Gastroesophageal sphincter (tissue), 4 donors: ENCODE data around the gene DCBLD2. TPM values are rescaled to one million over a fixed set of nuclear protein-coding genes. Genes with fewer than 3 reads are reported as not detected.

Source experiments
- ATAC-seq: fragments of 150-250 bp; one replicate; pipeline ENCODE4 v1.9.1; 2016; ENCODE audit warnings: mild to moderate bottlenecking, moderate library complexity
- H3K27ac ChIP-seq, 4 donors: fragments of 200-600 bp; sonication (generic) in 3 of 4; 1 replicate in 3 of 4; 2 replicates in 1 of 4; pipeline ENCODE4 v1.5.1; 2016 to 2019
- H3K27me3 ChIP-seq: fragments of 200-600 bp; sonication (generic); one replicate; pipeline ENCODE4 v1.5.1; 2019
- H3K36me3 ChIP-seq, 2 donors: fragments of 200-600 bp; sonication (generic); one replicate each; pipeline ENCODE4 v1.5.1; 2019; ENCODE audit warnings: control low read depth in 1 of 2
- H3K4me1 ChIP-seq, 3 donors: fragments of 200-600 bp; sonication (generic); 1 replicate in 2 of 3; 2 replicates in 1 of 3; pipeline ENCODE4 v1.5.1; 2016 to 2019; ENCODE audit warnings: control low read depth in 2 of 3
- H3K4me3 ChIP-seq, 2 donors: fragments of 200-600 bp; sonication (generic); one replicate each; pipeline ENCODE4 v1.5.1; 2019; ENCODE audit warnings: mild to moderate bottlenecking in 1 of 2, moderate library complexity in 1 of 2
- H3K9me3 ChIP-seq, 3 donors: fragments of 200-600 bp; sonication (generic); one replicate each; pipeline ENCODE4 v1.5.1; 2017 to 2019; ENCODE audit warnings: control low read depth in 2 of 3
- CTCF ChIP-seq, 4 experiments: fragments of 200-600 bp in 2 of 4; fragments of 450-650 bp in 2 of 4; sonication (generic) in 1 of 4; IDR thresholded peaks; one replicate each; pipeline ENCODE4 v1.5.1; 2017 to 2019; ENCODE audit warnings: antibody characterized with exemption in 4 of 4, mild to moderate bottlenecking in 2 of 4, moderate library complexity in 2 of 4
- EP300 ChIP-seq: sonication (generic); formaldehyde crosslinking; IDR thresholded peaks from one replicate; pipeline ENCODE4 v1.6.1; 2017; ENCODE audit warnings: antibody characterized with exemption, mild to moderate bottlenecking
- POLR2A ChIP-seq, 2 donors: fragments of 450-650 bp; IDR thresholded peaks; one replicate each; pipeline ENCODE4 v1.6.1; 2017; ENCODE audit warnings: antibody characterized with exemption in 2 of 2, mild to moderate bottlenecking in 2 of 2, moderate library complexity in 1 of 2
- POLR2AphosphoS5 ChIP-seq: sonication (generic); formaldehyde crosslinking; IDR thresholded peaks from one replicate; pipeline ENCODE4 v1.6.1; 2017; ENCODE audit warnings: antibody characterized with exemption
- WGBS, 2 donors: methylation state at CpG; one replicate each; pipeline ENCODE4 v1.1.5; 2018; ENCODE audit warnings: low coverage in 1 of 2; 5-methylcytosine and 5-hydroxymethylcytosine counted together
- total RNA-seq, 4 donors: library from RNA; depleted of rRNA; stranded (reverse); fragments of >200 nt; gene quantifications; one replicate each; pipeline ENCODE4 v1.1.0, GENCODE V29; 2016

The DCBLD2 gene
- total RNA-seq, 4 donors from 2014 or later, result 45.3 to 58.8 (median 52.4) TPM

GRCh38 chr3:98776140-98776493 lies 125.4 kb downstream of the DCBLD2 start:
- H3K4me1 ChIP-seq, result peaks cover 0 to 22% (median 6%) of the 10 kb centered on the region in 3 donors
- ATAC-seq, result no peak
- H3K36me3 ChIP-seq, result no peaks in the 10 kb centered on the region
- TF ChIP-seq EP300 (no peak), CTCF (IDR thresholded peaks at IDR 0.05) (no peak)
- no peak overlapping the region for H3K27ac ChIP-seq
- no peak overlapping the region for H3K4me3 ChIP-seq
- no peaks in the 10 kb centered on the region for H3K9me3 ChIP-seq
- no peaks in the 10 kb centered on the region for H3K27me3 ChIP-seq

GRCh38 chr3:98775459-98776139 lies 125.9 kb downstream of the DCBLD2 start:
- H3K27ac ChIP-seq, result no peak overlapping the region
- no peak for ATAC-seq
- peaks cover 0 to 22% (median 6%) of the 10 kb centered on the region in 3 donors for H3K4me1 ChIP-seq
- no peaks in the 10 kb centered on the region for H3K36me3 ChIP-seq
- WGBS, 2 donors, result 74 to 100% methylated on average over 2 to 3 of the region's 3 CpGs
- no peaks in the 10 kb centered on the region for H3K27me3 ChIP-seq
- H3K4me3 ChIP-seq, result no peak overlapping the region
- TF ChIP-seq POLR2A (IDR thresholded peaks at IDR 0.05) (no peak), CTCF (IDR thresholded peaks at IDR 0.05) (no peak)
- H3K9me3 ChIP-seq, result no peaks in the 10 kb centered on the region

GRCh38 chr3:98772022-98772421 lies 129.5 kb downstream of the DCBLD2 start:
- no peak for TF ChIP-seq POLR2AphosphoS5
- TF ChIP-seq POLR2A (IDR thresholded peaks at IDR 0.05), result no peak
- TF ChIP-seq EP300, result no peak
- TF ChIP-seq CTCF (IDR thresholded peaks at IDR 0.05), result no peak
- Histone ChIP-seq H3K4me3 (no peak overlapping the region), H3K4me1 (peaks cover 0 to 13% (median 0%) of the 10 kb centered on the region in 3 donors), H3K9me3 (no peaks in the 10 kb centered on the region), H3K27me3 (no peaks in the 10 kb centered on the region), H3K27ac (no peak overlapping the region), H3K36me3 (no peaks in the 10 kb centered on the region)
- ATAC-seq, result no peak
- WGBS, 2 donors, result 78 to 94% methylated on average over 2 of the region's 2 CpGs

GRCh38 chr3:98770261-98771039 lies 131.0 kb downstream of the DCBLD2 start:
- WGBS, 2 donors, result 61% methylated on average over 2 of the region's 8 CpGs; no CpG with 5 or more reads in 1 of the 2 donors
- Histone ChIP-seq H3K4me1 (peaks cover 0 to 17% (median 0%) of the 10 kb centered on the region in 3 donors), H3K27ac (no peak overlapping the region), H3K4me3 (no peak overlapping the region), H3K9me3 (no peaks in the 10 kb centered on the region), H3K36me3 (no peaks in the 10 kb centered on the region), H3K27me3 (no peaks in the 10 kb centered on the region)
- ATAC-seq, result no peak
- no peak for TF ChIP-seq CTCF (IDR thresholded peaks at IDR 0.05)
- no peak for TF ChIP-seq POLR2A (IDR thresholded peaks at IDR 0.05)
- no peak for TF ChIP-seq EP300
- TF ChIP-seq POLR2AphosphoS5, result no peak

GRCh38 chr3:98769448-98769847 lies 132.0 kb downstream of the DCBLD2 start:
- no peak for ATAC-seq
- no peak for TF ChIP-seq CTCF (IDR thresholded peaks at IDR 0.05)
- no peak for TF ChIP-seq POLR2A (IDR thresholded peaks at IDR 0.05)
- TF ChIP-seq EP300, result no peak
- TF ChIP-seq POLR2AphosphoS5, result no peak
- Histone ChIP-seq H3K9me3 (no peaks in the 10 kb centered on the region), H3K36me3 (no peaks in the 10 kb centered on the region), H3K4me1 (peaks cover 0 to 27% (median 4%) of the 10 kb centered on the region in 3 donors), H3K27ac (peak overlapping the region in 2 of 4 donors; percentile 4 to 9), H3K27me3 (no peaks in the 10 kb centered on the region), H3K4me3 (no peak overlapping the region)
